GM12878 (cell line): ENCODE data around the gene RGP1. TPM values are rescaled to one million over a fixed set of nuclear protein-coding genes. Genes with fewer than 3 reads are reported as not detected.

Experiments
- BMI1 ChIP-seq: fragments of 450-650 bp; IDR thresholded peaks from 2 replicates; pipeline ENCODE4 v1.6.1; 2016; ENCODE audit warnings: mild to moderate bottlenecking, moderate library complexity, borderline replicate concordance
- BRCA1 ChIP-seq: IDR thresholded peaks from 2 replicates; pipeline ENCODE4 v1.6.1; 2011; ENCODE audit warnings: low read depth, low read length, improper control_type of control experiment
- CEBPB ChIP-seq, 2 experiments: fragments of 150-350 bp in 1 of 2; IDR thresholded peaks; 2 replicates each; pipeline ENCODE4 v1.6.1; 2012 to 2014; ENCODE audit warnings: low read depth in 2 of 2, low read length in 2 of 2, borderline replicate concordance in 1 of 2, inconsistent platforms in 1 of 2
- EP300 ChIP-seq, 2 experiments: fragments of 150-350 bp in 1 of 2; IDR thresholded peaks; 2 replicates each; pipeline ENCODE4 v1.6.1; 2011 to 2012; ENCODE audit warnings: low read depth in 2 of 2, low read length in 2 of 2, borderline replicate concordance in 1 of 2, improper control_type of control experiment in 1 of 2, inconsistent platforms in 1 of 2; ENCODE audit not compliant: control insufficient read depth in 1 of 2
- HCFC1 ChIP-seq: fragments of 150-350 bp; IDR thresholded peaks from 2 replicates; pipeline ENCODE4 v1.6.1; 2014; ENCODE audit warnings: low read length
- HDAC2 ChIP-seq: fragments of 200-600 bp; sonication (generic); IDR thresholded peaks from 2 replicates; pipeline ENCODE4 v1.6.1; 2017
- HDAC6 ChIP-seq: fragments of 200-600 bp; sonication (generic); IDR thresholded peaks from one replicate; pipeline ENCODE4 v1.8.0; 2017; ENCODE audit warnings: antibody characterized with exemption; ENCODE audit not compliant: unreplicated experiment
- IKZF1 ChIP-seq: fragments of 450-650 bp; conservative IDR thresholded peaks from 2 replicates; pipeline ENCODE4 v1.6.1; 2017; ENCODE audit warnings: antibody characterized with exemption, mild to moderate bottlenecking
- MEF2A ChIP-seq: IDR thresholded peaks from 2 replicates; pipeline ENCODE4 v1.6.1; 2011; ENCODE audit warnings: low read depth, mild to moderate bottlenecking, low read length, moderate library complexity; ENCODE audit not compliant: insufficient read depth
- PAX8 ChIP-seq: fragments of 450-650 bp; IDR thresholded peaks from 2 replicates; pipeline ENCODE4 v1.6.1; 2017; ENCODE audit warnings: mild to moderate bottlenecking, moderate library complexity
- PBX3 ChIP-seq: IDR thresholded peaks from 2 replicates; pipeline ENCODE4 v1.6.1; 2011; ENCODE audit warnings: mild to moderate bottlenecking, low read depth, low read length, moderate library complexity; ENCODE audit not compliant: insufficient replicate concordance
- RELB ChIP-seq: fragments of 450-650 bp; IDR thresholded peaks from 2 replicates; pipeline ENCODE4 v1.6.1; 2017; ENCODE audit warnings: low read depth, mild to moderate bottlenecking, moderate library complexity
- SIX5 ChIP-seq: IDR thresholded peaks from 2 replicates; pipeline ENCODE4 v1.6.1; 2011; ENCODE audit warnings: mild to moderate bottlenecking, low read depth, low read length, moderate library complexity; ENCODE audit not compliant: severe bottlenecking
- SMARCA5 ChIP-seq: fragments of 450-650 bp; IDR thresholded peaks from 2 replicates; pipeline ENCODE4 v1.6.1; 2017; ENCODE audit warnings: mild to moderate bottlenecking
- WRNIP1 ChIP-seq: IDR thresholded peaks from 2 replicates; pipeline ENCODE4 v1.6.1; 2011; ENCODE audit warnings: low read depth, low read length, improper control_type of control experiment, borderline replicate concordance
- ZSCAN29 ChIP-seq: fragments of 450-650 bp; IDR thresholded peaks from 2 replicates; pipeline ENCODE4 v1.6.1; 2017; ENCODE audit warnings: mild to moderate bottlenecking, moderate library complexity
- polyA plus RNA-seq, 11 experiments: library from polyadenylated mRNA; depleted of rRNA in 4 of 11; unstranded in 6 of 11; stranded (reverse) in 5 of 11; fragments of >200 nt; fragmentation: Nextera tagmentation in 4 of 11; fragmentation: Illumina TruSeq in 1 of 11; extraction: Ambion mirVana in 4 of 11; extraction: Trizol in 1 of 11; gene quantifications; 1 replicate in 1 of 11; 2 replicates in 10 of 11; pipeline versions ENCODE4 v1.2.1 to v1.2.3, GENCODE V29; 2011 to 2016; ENCODE audit warnings: inconsistent platforms in 2 of 11, missing spikeins in 2 of 11, low read depth in 1 of 11
- total RNA-seq, 4 experiments: library from RNA; depleted of rRNA in 3 of 4; stranded (reverse); fragments of >200 nt in 3 of 4; fragmentation: Illumina TruSeq in 1 of 4; extraction: Trizol in 1 of 4; gene quantifications; 2 replicates each; pipeline versions ENCODE4 v1.2.1 to v1.2.3, GENCODE V29; 2013 to 2021
- TF ChIP-seq, protein P1 (sequence below): fragments of 150-350 bp; IDR thresholded peaks from 2 replicates; pipeline ENCODE4 v1.6.1; 2016; ENCODE audit warnings: low read depth, low read length
- TF ChIP-seq, protein P2 (sequence below): fragments of 450-650 bp; IDR thresholded peaks from 2 replicates; pipeline ENCODE4 v1.6.1; 2016; ENCODE audit warnings: mild to moderate bottlenecking, moderate library complexity, borderline replicate concordance
- TF ChIP-seq, protein P3 (sequence below): IDR thresholded peaks from 2 replicates; pipeline ENCODE4 v1.6.1; 2011; ENCODE audit warnings: low read depth, mild to moderate bottlenecking, low read length, moderate library complexity, borderline replicate concordance; ENCODE audit errors: extremely low read depth

RGP1 gene
- total and polyA plus RNA-seq, 10 of the 15 experiments (the other 5 are each of a cell fraction or from before 2014, with no cell fraction given): 0.44 to 14.9 (median 7.4) TPM

- TF ChIP-seq BMI1 (no peak), RELB (peak; percentile 20; the same call in 1 of the 2 replicates), CEBPB (IDR thresholded peaks at IDR 0.05; ENCODE audit: borderline replicate concordance in 1 of 2, low read depth in 2 of 2, low read length in 2 of 2) (no peak), HDAC2 (no peak), HCFC1 (peak; percentile 25), PAX8 (no peak), HDAC6 (no peak), IKZF1 (peak; percentile 97), SIX5 (no peak), MEF2A (no peak), ZSCAN29 (0 out of 2 replicates have a peak, but pooled peaks have one; percentile 49), EP300 (IDR thresholded peaks at IDR 0.05; ENCODE audit: borderline replicate concordance in 1 of 2, control insufficient read depth in 1 of 2, low read depth in 2 of 2, low read length in 2 of 2) (no peak), WRNIP1 (no peak), SMARCA5 (peak; percentile 79; the same call in 1 of the 2 replicates), PBX3 (no peak), BRCA1 (no peak)
- TF ChIP-seq, protein P1, sequence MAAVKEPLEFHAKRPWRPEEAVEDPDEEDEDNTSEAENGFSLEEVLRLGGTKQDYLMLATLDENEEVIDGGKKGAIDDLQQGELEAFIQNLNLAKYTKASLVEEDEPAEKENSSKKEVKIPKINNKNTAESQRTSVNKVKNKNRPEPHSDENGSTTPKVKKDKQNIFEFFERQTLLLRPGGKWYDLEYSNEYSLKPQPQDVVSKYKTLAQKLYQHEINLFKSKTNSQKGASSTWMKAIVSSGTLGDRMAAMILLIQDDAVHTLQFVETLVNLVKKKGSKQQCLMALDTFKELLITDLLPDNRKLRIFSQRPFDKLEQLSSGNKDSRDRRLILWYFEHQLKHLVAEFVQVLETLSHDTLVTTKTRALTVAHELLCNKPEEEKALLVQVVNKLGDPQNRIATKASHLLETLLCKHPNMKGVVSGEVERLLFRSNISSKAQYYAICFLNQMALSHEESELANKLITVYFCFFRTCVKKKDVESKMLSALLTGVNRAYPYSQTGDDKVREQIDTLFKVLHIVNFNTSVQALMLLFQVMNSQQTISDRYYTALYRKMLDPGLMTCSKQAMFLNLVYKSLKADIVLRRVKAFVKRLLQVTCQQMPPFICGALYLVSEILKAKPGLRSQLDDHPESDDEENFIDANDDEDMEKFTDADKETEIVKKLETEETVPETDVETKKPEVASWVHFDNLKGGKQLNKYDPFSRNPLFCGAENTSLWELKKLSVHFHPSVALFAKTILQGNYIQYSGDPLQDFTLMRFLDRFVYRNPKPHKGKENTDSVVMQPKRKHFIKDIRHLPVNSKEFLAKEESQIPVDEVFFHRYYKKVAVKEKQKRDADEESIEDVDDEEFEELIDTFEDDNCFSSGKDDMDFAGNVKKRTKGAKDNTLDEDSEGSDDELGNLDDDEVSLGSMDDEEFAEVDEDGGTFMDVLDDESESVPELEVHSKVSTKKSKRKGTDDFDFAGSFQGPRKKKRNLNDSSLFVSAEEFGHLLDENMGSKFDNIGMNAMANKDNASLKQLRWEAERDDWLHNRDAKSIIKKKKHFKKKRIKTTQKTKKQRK: no peak
- TF ChIP-seq, protein P2, sequence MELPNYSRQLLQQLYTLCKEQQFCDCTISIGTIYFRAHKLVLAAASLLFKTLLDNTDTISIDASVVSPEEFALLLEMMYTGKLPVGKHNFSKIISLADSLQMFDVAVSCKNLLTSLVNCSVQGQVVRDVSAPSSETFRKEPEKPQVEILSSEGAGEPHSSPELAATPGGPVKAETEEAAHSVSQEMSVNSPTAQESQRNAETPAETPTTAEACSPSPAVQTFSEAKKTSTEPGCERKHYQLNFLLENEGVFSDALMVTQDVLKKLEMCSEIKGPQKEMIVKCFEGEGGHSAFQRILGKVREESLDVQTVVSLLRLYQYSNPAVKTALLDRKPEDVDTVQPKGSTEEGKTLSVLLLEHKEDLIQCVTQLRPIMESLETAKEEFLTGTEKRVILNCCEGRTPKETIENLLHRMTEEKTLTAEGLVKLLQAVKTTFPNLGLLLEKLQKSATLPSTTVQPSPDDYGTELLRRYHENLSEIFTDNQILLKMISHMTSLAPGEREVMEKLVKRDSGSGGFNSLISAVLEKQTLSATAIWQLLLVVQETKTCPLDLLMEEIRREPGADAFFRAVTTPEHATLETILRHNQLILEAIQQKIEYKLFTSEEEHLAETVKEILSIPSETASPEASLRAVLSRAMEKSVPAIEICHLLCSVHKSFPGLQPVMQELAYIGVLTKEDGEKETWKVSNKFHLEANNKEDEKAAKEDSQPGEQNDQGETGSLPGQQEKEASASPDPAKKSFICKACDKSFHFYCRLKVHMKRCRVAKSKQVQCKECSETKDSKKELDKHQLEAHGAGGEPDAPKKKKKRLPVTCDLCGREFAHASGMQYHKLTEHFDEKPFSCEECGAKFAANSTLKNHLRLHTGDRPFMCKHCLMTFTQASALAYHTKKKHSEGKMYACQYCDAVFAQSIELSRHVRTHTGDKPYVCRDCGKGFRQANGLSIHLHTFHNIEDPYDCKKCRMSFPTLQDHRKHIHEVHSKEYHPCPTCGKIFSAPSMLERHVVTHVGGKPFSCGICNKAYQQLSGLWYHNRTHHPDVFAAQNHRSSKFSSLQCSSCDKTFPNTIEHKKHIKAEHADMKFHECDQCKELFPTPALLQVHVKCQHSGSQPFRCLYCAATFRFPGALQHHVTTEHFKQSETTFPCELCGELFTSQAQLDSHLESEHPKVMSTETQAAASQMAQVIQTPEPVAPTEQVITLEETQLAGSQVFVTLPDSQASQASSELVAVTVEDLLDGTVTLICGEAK: peak; percentile 80
- TF ChIP-seq, protein P3, sequence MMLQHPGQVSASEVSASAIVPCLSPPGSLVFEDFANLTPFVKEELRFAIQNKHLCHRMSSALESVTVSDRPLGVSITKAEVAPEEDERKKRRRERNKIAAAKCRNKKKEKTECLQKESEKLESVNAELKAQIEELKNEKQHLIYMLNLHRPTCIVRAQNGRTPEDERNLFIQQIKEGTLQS: no peak
These were observed at the start of gene RGP1, which contains the start of gene GBA2 (continued) for GRCh38 chr9:35748858-35749514.
